Neural progenitor cell (in vitro differentiated cells): ENCODE results near the gene SCAPER. TPM values are rescaled to one million over a fixed set of nuclear protein-coding genes. Genes with fewer than 3 reads are reported as not detected.

Experiments
- DNase-seq: peaks from one replicate; pipeline ENCODE4 v3.0.0-alpha.2; 2016; ENCODE audit warnings: low spot score
- H2AFZ ChIP-seq: fragments of 200-600 bp; sonication (generic); replicated peaks from 2 replicates; pipeline ENCODE4 v1.6.1; 2016; ENCODE audit warnings: antibody characterized with exemption
- H3F3A ChIP-seq: fragments of 200-600 bp; sonication (generic); 2 replicates; pipeline ENCODE4 v1.6.1; 2016; ENCODE audit warnings: antibody characterized with exemption, low read depth
- H3K27ac ChIP-seq: fragments of 200-600 bp; sonication (generic); 2 replicates; pipeline ENCODE4 v1.5.1; 2016; ENCODE audit warnings: mild to moderate bottlenecking
- H3K27me3 ChIP-seq: fragments of 200-600 bp; sonication (generic); 2 replicates; pipeline ENCODE4 v1.6.1; 2016; ENCODE audit warnings: mild to moderate bottlenecking, moderate library complexity
- H3K36me3 ChIP-seq: fragments of 200-600 bp; sonication (generic); 2 replicates; pipeline ENCODE4 v1.5.1; 2016
- H3K4me1 ChIP-seq: fragments of 200-600 bp; sonication (generic); 2 replicates; pipeline ENCODE4 v1.6.1; 2016; ENCODE audit warnings: mixed run types
- H3K4me2 ChIP-seq: fragments of 200-600 bp; sonication (generic); 2 replicates; pipeline ENCODE4 v1.6.1; 2016
- H3K4me3 ChIP-seq: fragments of 200-600 bp; sonication (generic); 2 replicates; pipeline ENCODE4 v1.5.1; 2016
- H3K79me2 ChIP-seq: fragments of 200-600 bp; sonication (generic); 2 replicates; pipeline ENCODE4 v1.6.1; 2016; ENCODE audit warnings: low read depth
- H3K9ac ChIP-seq: fragments of 200-600 bp; sonication (generic); 2 replicates; pipeline ENCODE4 v1.6.1; 2016
- H3K9me3 ChIP-seq: fragments of 200-600 bp; sonication (generic); 2 replicates; pipeline ENCODE4 v1.5.1; 2016; ENCODE audit warnings: low read depth
- H4K20me1 ChIP-seq: fragments of 200-600 bp; sonication (generic); 2 replicates; pipeline ENCODE4 v1.6.1; 2016; ENCODE audit warnings: low read depth
- H3K27ac Mint-ChIP-seq: 3 replicates; pipeline ENCODE4 v1.8.0; 2021; ENCODE audit warnings: mixed read lengths
- H3K27me3 Mint-ChIP-seq: 2 replicates; pipeline ENCODE4 v1.8.0; 2022; ENCODE audit warnings: low read depth, mild to moderate bottlenecking, inconsistent platforms, moderate library complexity, mixed read lengths; ENCODE audit not compliant: insufficient read depth
- H3K36me3 Mint-ChIP-seq: 3 replicates; pipeline ENCODE4 v1.8.0; 2021; ENCODE audit warnings: mixed read lengths
- H3K4me1 Mint-ChIP-seq: 3 replicates; pipeline ENCODE4 v1.8.0; 2021; ENCODE audit warnings: mixed read lengths
- H3K4me3 Mint-ChIP-seq: 3 replicates; pipeline ENCODE4 v1.8.0; 2021; ENCODE audit warnings: mild to moderate bottlenecking, moderate library complexity, mixed read lengths
- H3K9me3 Mint-ChIP-seq: 3 replicates; pipeline ENCODE4 v1.8.0; 2020; ENCODE audit warnings: mixed read lengths
- EZH2 ChIP-seq: fragments of 200-600 bp; sonication (generic); IDR thresholded peaks from 2 replicates; pipeline ENCODE4 v1.6.1; 2017; ENCODE audit warnings: antibody characterized with exemption, mild to moderate bottlenecking, moderate library complexity
- EZH2phosphoT487 ChIP-seq: fragments of 200-600 bp; sonication (generic); IDR thresholded peaks from 2 replicates; pipeline ENCODE4 v1.6.1; 2017; ENCODE audit warnings: antibody characterized with exemption
- total RNA-seq: library from RNA; depleted of rRNA; stranded (reverse); fragments of >200 nt; gene quantifications from 2 replicates; pipeline ENCODE4 v1.2.3, GENCODE V29; 2015; ENCODE audit warnings: low replicate concordance
- TF ChIP-seq, protein P1 (sequence below): fragments of 200-600 bp; sonication (generic); IDR thresholded peaks from 2 replicates; pipeline ENCODE4 v1.5.1; 2017; ENCODE audit warnings: antibody characterized with exemption, mild to moderate bottlenecking

SCAPER gene
- total RNA-seq, 1 donor from 2014 or later, result 20.4 TPM

DNA sequence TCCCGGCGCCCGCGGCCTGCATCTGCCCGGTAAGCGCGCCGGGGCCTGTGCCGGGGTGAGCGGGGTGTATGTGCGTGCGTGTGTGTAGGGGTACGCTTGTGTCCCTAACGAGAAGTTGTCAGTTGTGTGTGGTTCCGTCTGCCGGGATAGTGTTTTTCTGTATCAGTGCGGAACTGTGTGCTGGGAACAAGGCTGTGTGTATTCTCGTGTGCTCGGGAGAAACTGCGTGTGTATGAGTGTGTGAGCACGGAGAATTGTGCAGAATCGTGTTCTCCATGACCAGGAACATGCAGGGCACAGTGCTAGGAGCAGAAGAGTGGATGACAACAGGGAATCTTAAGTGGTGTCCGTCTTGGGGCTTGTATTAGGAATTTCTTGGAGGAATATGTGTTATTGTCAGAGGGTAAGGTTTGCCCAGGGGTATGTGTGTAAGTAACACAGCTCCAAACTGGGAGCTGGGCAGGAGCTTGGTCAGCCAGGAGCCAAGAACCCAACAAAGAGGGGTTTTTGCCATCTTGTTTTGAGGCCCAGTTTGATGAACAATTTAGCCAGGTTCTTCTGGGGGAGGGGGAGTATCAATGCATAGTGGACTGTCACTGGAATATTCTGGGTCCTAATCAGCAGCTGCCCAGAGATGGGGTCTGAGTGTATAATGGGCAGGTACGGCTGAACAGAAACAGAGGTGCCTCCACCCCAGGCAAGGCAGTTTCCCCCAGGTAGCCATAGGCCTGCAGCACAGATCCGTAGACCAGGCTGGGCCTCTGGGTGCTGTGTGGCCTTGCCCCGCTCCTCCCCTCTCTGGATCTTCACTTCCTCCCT lies 566.4 kb downstream of the SCAPER start:
- peak overlapping the region; percentile 35 for H3K4me3 ChIP-seq
- no peak overlapping the region for H3K27ac ChIP-seq
- Mint-ChIP-seq H3K36me3 (peaks cover 3% of the 10 kb centered on the region), H3K27me3 (peaks cover 84% of the 10 kb centered on the region), H3K27ac (no peak overlapping the region), H3K9me3 (peaks cover 2% of the 10 kb centered on the region), H3K4me1 (peaks cover 51% of the 10 kb centered on the region), H3K4me3 (peak overlapping the region; percentile 48)
- peaks cover 60% of the 10 kb centered on the region for H4K20me1 ChIP-seq
- peaks cover 27% of the 10 kb centered on the region for H3K4me1 ChIP-seq
- TF ChIP-seq, protein P1, sequence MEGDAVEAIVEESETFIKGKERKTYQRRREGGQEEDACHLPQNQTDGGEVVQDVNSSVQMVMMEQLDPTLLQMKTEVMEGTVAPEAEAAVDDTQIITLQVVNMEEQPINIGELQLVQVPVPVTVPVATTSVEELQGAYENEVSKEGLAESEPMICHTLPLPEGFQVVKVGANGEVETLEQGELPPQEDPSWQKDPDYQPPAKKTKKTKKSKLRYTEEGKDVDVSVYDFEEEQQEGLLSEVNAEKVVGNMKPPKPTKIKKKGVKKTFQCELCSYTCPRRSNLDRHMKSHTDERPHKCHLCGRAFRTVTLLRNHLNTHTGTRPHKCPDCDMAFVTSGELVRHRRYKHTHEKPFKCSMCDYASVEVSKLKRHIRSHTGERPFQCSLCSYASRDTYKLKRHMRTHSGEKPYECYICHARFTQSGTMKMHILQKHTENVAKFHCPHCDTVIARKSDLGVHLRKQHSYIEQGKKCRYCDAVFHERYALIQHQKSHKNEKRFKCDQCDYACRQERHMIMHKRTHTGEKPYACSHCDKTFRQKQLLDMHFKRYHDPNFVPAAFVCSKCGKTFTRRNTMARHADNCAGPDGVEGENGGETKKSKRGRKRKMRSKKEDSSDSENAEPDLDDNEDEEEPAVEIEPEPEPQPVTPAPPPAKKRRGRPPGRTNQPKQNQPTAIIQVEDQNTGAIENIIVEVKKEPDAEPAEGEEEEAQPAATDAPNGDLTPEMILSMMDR, result no peak
- TF ChIP-seq EZH2, result peak; percentile 79
- TF ChIP-seq EZH2phosphoT487, result peak; percentile 76
- H3K4me2 ChIP-seq, result peak overlapping the region; percentile 76
- H3K79me2 ChIP-seq, result no peaks in the 10 kb centered on the region
- H3K27me3 ChIP-seq, result peaks cover 100% of the 10 kb centered on the region
- no peaks in the 10 kb centered on the region for H3K9me3 ChIP-seq
- H2AFZ ChIP-seq, result peak overlapping the region; percentile 64
- peak; percentile 23 for DNase-seq
- H3F3A ChIP-seq, result peaks cover 58% of the 10 kb centered on the region
- no peaks in the 10 kb centered on the region for H3K36me3 ChIP-seq
- no peak overlapping the region for H3K9ac ChIP-seq

DNA sequence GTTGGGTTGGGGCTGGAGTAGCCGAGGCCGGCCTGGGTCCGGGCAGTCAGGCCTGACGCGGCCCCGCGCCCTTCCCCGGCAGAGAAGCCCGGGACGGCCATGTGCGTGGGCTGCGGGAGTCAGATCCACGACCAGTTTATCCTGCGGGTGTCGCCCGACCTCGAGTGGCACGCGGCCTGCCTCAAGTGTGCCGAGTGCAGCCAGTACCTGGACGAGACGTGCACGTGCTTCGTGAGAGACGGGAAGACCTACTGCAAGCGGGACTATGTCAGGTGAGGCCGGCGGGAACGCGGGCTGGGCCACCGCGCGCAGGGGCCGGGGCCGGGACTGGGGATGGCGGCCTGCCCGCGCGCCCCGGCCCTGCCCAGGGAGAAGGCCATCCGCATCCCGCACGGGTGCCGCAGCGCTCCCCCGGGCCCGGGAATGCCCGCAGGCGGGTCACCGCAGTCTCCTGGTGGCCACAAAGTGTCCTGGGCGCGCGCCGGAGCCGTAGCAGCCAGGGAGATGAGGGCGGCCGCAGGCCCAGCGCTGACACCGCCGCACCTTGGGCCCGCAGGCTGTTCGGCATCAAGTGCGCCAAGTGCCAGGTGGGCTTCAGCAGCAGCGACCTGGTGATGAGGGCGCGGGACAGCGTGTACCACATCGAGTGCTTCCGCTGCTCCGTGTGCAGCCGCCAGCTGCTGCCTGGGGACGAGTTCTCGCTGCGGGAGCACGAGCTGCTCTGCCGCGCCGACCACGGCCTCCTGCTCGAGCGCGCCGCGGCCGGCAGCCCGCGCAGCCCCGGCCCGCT lies 567.2 kb downstream of the SCAPER start:
- peaks cover 100% of the 10 kb centered on the region for H3K27me3 ChIP-seq
- DNase-seq, result peak; percentile 75
- Mint-ChIP-seq H3K27ac (no peak overlapping the region), H3K4me3 (peak overlapping the region; percentile 82), H3K36me3 (peaks cover 3% of the 10 kb centered on the region), H3K27me3 (peaks cover 83% of the 10 kb centered on the region), H3K9me3 (peaks cover 2% of the 10 kb centered on the region), H3K4me1 (peaks cover 51% of the 10 kb centered on the region)
- peaks cover 52% of the 10 kb centered on the region for H4K20me1 ChIP-seq
- peaks cover 52% of the 10 kb centered on the region for H3F3A ChIP-seq
- no peak overlapping the region for H3K27ac ChIP-seq
- no peaks in the 10 kb centered on the region for H3K36me3 ChIP-seq
- no peak overlapping the region for H3K9ac ChIP-seq
- peaks cover 27% of the 10 kb centered on the region for H3K4me1 ChIP-seq
- H2AFZ ChIP-seq, result peak overlapping the region; percentile 64
- H3K4me2 ChIP-seq, result peak overlapping the region; percentile 76
- TF ChIP-seq, protein P1, result peak; percentile 19
- peak; percentile 99 for TF ChIP-seq EZH2
- TF ChIP-seq EZH2phosphoT487, result peak; percentile 95
- H3K79me2 ChIP-seq, result no peaks in the 10 kb centered on the region
- no peaks in the 10 kb centered on the region for H3K9me3 ChIP-seq
- H3K4me3 ChIP-seq, result peak overlapping the region; percentile 35

DNA sequence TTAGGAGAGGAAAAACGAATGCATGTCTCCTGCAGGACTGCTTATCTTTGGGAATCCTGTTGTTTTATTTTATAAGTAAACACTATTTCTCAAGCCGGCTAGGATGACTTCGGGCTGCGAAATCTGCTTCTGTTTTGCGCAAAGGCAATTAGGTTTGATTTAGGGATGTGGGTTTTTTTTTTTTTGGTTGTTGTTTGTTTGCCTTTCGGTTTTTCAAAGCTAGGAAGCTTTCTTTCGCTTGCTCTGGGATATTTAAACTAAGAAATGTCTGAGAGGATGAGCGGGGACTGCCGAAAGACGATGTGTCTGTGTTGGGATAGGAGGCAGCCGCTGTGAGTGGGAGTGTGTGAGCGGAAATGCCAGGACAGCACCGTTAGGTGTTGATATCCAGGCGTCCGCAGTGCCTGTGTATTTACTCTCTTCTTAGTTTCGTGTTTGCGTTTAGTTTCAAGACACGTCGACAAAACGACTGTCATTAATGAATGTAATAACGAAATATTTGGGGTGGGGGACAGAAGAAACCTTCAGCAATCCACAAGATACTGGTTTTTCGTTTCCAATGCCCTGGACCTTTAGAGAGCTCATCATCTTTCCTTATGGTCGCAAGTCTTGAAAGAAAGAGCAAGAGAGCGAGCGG lies 568.0 kb downstream of the SCAPER start:
- Mint-ChIP-seq H3K9me3 (peaks cover 2% of the 10 kb centered on the region), H3K27me3 (peaks cover 83% of the 10 kb centered on the region), H3K4me3 (peak overlapping the region; percentile 82), H3K36me3 (peaks cover 3% of the 10 kb centered on the region), H3K27ac (no peak overlapping the region), H3K4me1 (peaks cover 50% of the 10 kb centered on the region)
- peak; percentile 90 for TF ChIP-seq EZH2
- TF ChIP-seq EZH2phosphoT487, result peak; percentile 87
- TF ChIP-seq, protein P1, result no peak
- Histone ChIP-seq H3K9me3 (no peaks in the 10 kb centered on the region), H3K27ac (no peak overlapping the region), H3K4me1 (peaks cover 27% of the 10 kb centered on the region), H3K27me3 (peaks cover 93% of the 10 kb centered on the region), H4K20me1 (peaks cover 48% of the 10 kb centered on the region), H2AFZ (peak overlapping the region; percentile 64), H3K79me2 (no peaks in the 10 kb centered on the region), H3K9ac (no peak overlapping the region), H3K4me3 (peak overlapping the region; percentile 42), H3F3A (peaks cover 46% of the 10 kb centered on the region), H3K4me2 (peak overlapping the region; percentile 76), H3K36me3 (no peaks in the 10 kb centered on the region)
- DNase-seq, result peak; percentile 39
